HTR-8/SVneo (cell line): ENCODE data around the gene FGGY.

Experiments
- DNase-seq: peaks from one replicate; pipeline ENCODE4 v3.0.0; 2011; ENCODE audit warnings: low spot score, mixed read lengths; ENCODE audit not compliant: insufficient read length
- FAIRE-seq: peaks from 2 replicates; lab custom pipeline; 2011; peaks lifted over from hg19 to GRCh38; lab: Jason Lieb, UNC

FGGY gene

DNA sequence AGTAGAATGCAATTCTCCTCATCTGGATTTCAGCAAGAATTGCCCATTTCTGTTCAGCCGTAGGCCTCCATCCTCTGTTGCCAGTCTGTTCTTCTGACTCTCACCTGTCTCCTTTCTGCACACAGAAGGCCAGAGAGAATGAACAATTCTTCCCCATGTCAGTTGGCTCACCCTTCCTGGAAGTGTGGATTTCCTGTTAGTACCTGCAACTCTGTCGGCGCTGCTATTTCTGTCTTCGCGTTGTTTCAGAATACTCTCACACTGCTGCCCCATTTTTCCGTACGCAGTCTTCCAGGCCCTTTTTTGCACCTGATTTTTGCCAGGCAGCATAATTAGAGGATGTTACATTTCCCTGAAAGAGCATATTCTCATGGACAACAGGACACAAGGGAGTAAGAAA is 200.7 kb downstream of the FGGY start:
- no peak for DNase-seq
- FAIRE-seq, result no peak

GRCh38 chr1:59498640-59499039 is 201.7 kb downstream of the FGGY start:
- DNase-seq (peak; percentile 17), FAIRE-seq (no peak)

DNA sequence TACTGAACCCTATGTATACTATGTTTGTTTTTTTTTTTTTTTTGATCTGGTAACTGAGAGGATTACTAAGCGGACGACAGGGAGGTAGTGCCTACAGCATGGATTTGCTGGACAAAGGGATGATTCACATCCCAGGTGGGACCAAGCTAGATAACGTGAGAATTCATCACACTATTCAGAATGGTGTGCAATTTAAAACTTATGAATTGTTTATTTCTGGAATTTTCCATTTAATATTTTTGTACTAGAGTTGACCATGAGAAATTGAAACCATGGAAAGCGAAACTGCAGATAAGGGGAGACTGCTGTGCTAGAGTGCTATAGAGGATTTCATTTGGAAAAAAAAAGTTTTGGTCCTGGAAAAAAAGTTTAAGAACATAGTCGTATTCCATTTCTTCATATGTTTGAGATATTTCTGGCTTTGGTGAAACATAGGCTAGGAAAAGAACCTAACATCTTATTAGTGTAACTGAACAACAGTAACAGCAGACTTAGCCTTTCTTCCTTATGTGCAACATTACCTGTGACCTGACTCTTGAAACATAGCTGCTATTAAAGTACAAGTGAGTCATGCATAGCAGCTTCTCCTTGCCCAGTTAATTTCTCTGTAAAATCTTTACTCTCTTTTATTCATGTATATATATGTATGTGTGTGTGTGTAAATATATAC is 202.5 kb downstream of the FGGY start:
- DNase-seq (no peak), FAIRE-seq (no peak)

DNA sequence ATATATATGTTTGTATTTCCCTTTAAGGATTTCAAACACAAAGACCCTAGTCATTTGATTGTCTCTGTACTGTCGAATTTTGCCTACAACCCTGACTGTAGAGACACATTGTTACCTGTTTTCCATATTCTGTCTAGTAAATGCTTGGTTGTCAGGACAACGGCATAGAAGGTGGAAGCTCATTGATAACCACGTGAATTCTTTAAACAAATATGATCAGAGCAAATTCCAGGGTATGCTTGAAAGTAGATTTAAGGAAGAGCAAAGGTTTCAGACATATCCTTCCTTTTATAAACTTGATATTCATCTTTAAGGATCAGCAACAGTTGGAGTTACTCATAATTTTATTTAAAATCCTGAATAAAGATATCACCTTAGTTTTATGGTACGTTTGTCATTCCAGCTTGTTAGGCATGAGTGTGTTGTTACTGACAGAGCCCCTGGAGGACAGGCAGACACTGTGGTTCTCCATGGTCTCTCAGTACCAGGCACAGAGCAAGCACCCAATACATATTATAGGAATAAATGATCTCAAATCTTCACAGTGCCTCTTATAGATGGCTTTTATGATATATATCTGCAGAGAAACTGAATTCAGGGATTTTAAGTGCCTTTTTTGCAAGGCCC is 203.2 kb downstream of the FGGY start:
- DNase-seq (no peak), FAIRE-seq (no peak)

- DNase-seq (no peak), FAIRE-seq (no peak)
Measured at GRCh38 chr1:59500950-59501742, 204.3 kb downstream of the FGGY start.

- no peak for DNase-seq
- no peak for FAIRE-seq
Measured at GRCh38 chr1:59502009-59502691, 205.3 kb downstream of the FGGY start.

DNA sequence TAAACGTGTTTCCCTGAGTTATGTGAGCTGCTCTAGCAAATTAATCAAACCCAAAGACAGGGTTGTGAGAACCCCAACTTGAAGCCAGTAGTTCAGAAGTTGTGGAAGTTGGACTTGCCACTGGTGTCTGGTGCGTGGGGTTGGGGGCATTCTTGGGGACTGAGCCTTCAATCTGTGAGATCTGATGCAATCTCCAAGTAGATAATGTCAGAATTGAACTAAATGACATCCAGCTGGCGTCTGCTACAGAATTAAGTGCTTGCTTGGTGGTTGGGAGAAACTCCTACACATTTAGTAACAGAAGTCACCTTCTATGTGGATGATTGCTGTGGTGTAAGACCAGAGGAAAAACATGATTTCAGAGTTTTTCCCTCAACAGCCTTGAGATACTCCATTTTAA is 207.4 kb downstream of the FGGY start:
- DNase-seq (no peak), FAIRE-seq (no peak)

GRCh38 chr1:59505596-59506028 is 208.7 kb downstream of the FGGY start:
- FAIRE-seq (no peak), DNase-seq (no peak)

- DNase-seq, result no peak
- FAIRE-seq, result no peak
Measured at GRCh38 chr1:59506952-59507351, 210.1 kb downstream of the FGGY start.

GRCh38 chr1:59509341-59509875 is 212.5 kb downstream of the FGGY start:
- FAIRE-seq (no peak), DNase-seq (no peak)

DNA sequence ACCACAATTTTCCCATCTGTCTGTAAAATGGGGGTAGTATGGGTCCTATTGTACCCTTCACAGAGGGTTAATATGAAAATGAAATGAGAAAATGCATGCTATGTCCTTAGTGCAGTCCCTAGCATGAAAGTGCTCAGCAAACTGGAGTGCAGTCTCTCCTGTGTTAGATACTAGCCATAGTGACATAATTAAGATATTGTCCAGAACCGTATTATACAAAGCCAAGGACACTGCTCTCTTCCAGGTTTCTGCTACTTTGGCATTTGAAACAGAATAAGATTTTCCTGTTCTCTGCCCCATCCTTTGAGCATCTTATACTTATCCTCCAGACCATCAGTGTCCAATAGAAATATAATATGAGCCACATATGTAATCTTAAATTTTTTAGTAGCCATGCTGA is 213.4 kb downstream of the FGGY start:
- no peak for FAIRE-seq
- DNase-seq, result no peak

GRCh38 chr1:59511476-59512465 is 214.9 kb downstream of the FGGY start:
- FAIRE-seq, result no peak
- DNase-seq, result no peak

DNA sequence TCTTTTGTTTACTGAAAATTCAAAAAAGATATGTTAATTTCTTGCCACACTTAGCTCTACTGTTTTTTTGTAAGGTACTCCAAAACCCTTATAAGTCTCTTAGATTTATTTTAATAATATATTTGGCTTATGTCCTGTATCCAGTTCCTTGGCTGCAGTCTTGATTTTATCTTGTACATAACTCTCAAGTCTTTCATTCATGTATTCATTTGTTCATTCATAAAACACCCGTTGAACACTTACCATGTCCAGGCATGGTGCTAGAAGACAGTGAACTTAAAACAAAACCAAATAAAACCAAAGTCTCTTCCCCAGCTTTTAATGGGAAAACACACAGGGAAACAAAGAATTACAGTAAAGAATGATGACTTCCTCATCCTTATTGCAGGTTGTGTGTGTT is 215.8 kb downstream of the FGGY start:
- FAIRE-seq, result no peak
- DNase-seq, result no peak

- no peak for FAIRE-seq
Measured at GRCh38 chr1:59514061-59514909, 217.4 kb downstream of the FGGY start.

DNA sequence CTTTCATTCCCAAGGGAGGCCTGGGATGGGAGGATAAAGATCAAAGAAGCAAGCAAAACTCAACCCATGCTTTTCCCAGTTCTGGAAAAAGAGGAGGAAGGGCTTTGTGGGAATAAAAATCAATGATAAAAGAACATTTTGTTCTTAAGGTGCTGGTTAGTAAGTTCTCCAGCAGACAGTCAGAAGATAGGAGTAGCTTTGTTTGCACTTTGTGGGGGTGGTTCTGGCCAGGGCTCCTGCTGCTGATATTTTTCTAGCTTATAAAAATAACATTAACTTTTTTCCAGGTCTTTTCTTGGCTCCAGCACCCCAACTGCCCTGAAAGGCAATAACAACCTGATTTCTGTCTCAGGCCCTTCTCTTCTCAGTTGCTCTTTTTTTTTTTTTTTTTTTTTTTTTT is 220.0 kb downstream of the FGGY start:
- DNase-seq (no peak), FAIRE-seq (no peak)

More at GRCh38 chr1:59514061-59514909, 217.4 kb downstream of the FGGY start:
- no peak for DNase-seq

- FAIRE-seq (no peak), DNase-seq (no peak)
Measured at GRCh38 chr1:59520194-59520593, 223.3 kb downstream of the FGGY start.

DNA sequence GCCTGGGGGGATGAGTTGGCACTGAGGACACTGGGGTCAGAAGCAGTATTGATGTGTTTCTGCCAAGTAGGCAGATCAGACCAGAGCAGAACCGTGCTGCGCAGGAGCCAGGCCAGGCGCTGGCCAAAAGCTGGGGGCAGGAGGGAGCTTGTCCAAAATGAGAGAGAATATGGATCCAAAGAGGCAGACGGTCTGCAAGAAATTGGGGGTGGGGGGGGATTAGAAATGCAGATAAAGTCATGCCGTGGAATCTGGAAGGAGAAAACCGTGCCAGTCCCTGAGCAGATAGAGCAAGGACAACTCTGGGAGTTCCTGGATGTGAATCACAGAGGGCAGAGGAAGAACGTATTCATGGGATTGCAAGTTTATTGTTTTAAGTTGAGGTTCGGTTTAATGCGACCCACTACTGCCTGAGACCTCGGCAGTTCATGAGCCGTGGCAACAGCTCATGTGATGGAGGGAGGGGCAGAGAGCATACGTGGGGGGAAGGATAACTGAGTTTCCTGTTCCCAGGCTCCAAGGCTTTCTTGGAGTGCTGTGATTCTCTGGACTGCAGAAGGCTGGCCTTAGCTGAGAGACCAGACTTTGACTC is 224.0 kb downstream of the FGGY start:
- no peak for DNase-seq
- FAIRE-seq, result no peak

DNA sequence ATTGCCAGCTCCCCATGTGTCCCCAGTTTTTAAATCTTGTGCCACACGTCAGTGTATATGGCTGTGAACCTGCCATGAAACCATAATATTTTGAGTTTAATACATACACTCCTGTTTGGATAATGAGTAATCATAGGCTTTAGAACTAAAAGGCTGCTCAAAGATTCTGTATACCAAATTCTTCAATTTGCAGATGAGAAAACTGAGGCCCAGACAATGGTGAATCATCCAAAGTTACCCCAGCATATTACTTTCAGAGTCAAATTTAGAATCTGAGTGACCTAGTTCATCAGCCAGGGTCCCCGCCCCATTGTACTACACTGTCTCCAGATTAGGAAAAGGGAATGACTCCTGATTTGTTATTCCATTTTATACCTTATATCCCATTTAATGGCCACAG is 224.6 kb downstream of the FGGY start:
- DNase-seq (no peak), FAIRE-seq (no peak)
